Astrocyte (in vitro differentiated cells and primary cell): ENCODE data around the gene ESRRG.

Source experiments
- CTCF ChIP-seq: IDR thresholded peaks from 2 replicates; pipeline ENCODE4 v1.5.1; 2011; ENCODE audit warnings: low read depth, mild to moderate bottlenecking, inconsistent platforms, low read length, moderate library complexity; ENCODE audit not compliant: insufficient read depth
- EZH2 ChIP-seq: IDR thresholded peaks from 2 replicates; pipeline ENCODE4 v1.6.1; 2012; ENCODE audit warnings: mild to moderate bottlenecking, low read length, inconsistent platforms; ENCODE audit not compliant: insufficient read depth

GRCh38 chr1:216596281-216596862 is 126.9 kb downstream of the ESRRG start:
- TF ChIP-seq CTCF, result no peak
- no peak for TF ChIP-seq EZH2
